ENCODE measurements around the gene ZNF691.
"Not testable (repeated sequence)": the region's sequence is repeated elsewhere in the genome, so short reads cannot be mapped to it uniquely, and the experiment has no call there.

DNA sequence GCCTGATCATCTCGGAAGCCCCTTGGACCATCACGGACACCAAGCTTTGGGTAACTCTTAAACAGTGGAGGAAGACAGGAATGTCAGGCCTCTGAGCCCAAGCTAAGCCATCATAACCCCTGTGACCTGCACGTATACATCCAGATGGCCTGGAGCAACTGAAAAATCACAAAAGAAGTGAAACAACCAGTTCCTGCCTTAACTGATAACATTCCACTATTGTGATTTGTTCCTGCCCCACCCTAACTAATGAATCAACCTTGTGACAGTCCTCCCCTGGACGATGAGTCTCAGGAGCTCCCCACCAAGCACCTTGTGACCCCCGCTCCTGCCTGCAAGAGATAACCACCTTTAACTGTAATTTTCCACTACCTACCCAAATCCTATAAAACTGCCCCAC is 13.0 kb downstream of the ZNF691 start:
- TF ChIP-seq, protein P1, sequence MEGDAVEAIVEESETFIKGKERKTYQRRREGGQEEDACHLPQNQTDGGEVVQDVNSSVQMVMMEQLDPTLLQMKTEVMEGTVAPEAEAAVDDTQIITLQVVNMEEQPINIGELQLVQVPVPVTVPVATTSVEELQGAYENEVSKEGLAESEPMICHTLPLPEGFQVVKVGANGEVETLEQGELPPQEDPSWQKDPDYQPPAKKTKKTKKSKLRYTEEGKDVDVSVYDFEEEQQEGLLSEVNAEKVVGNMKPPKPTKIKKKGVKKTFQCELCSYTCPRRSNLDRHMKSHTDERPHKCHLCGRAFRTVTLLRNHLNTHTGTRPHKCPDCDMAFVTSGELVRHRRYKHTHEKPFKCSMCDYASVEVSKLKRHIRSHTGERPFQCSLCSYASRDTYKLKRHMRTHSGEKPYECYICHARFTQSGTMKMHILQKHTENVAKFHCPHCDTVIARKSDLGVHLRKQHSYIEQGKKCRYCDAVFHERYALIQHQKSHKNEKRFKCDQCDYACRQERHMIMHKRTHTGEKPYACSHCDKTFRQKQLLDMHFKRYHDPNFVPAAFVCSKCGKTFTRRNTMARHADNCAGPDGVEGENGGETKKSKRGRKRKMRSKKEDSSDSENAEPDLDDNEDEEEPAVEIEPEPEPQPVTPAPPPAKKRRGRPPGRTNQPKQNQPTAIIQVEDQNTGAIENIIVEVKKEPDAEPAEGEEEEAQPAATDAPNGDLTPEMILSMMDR (IDR thresholded peaks at IDR 0.05), result not testable (repeated sequence)
- TF ChIP-seq JUN, NR1H2, CREB1 (CRISPR knock-in tag; IDR thresholded peaks at IDR 0.05): not testable (repeated sequence)
